Keratinocyte (primary cell): ENCODE measurements around the gene TMEM169.

Experiments
- EZH2 ChIP-seq: IDR thresholded peaks from one replicate; pipeline ENCODE4 v1.6.1; 2012; ENCODE audit warnings: inconsistent platforms, mild to moderate bottlenecking, low read length, moderate library complexity
- TF ChIP-seq, protein P1 (sequence below), 3 experiments: IDR thresholded peaks in 1 of 3; conservative IDR thresholded peaks in 1 of 3; optimal IDR thresholded peaks in 1 of 3; 2 replicates in 2 of 3; 3 replicates in 1 of 3; pipeline versions ENCODE3 to v1.5.1; 2011; ENCODE audit warnings: low read length in 3 of 3, mild to moderate bottlenecking in 3 of 3, moderate library complexity in 2 of 3, control low read depth in 1 of 3, inconsistent platforms in 1 of 3; ENCODE audit not compliant: insufficient read depth in 2 of 3; ENCODE audit errors: extremely low read depth in 1 of 3

DNA sequence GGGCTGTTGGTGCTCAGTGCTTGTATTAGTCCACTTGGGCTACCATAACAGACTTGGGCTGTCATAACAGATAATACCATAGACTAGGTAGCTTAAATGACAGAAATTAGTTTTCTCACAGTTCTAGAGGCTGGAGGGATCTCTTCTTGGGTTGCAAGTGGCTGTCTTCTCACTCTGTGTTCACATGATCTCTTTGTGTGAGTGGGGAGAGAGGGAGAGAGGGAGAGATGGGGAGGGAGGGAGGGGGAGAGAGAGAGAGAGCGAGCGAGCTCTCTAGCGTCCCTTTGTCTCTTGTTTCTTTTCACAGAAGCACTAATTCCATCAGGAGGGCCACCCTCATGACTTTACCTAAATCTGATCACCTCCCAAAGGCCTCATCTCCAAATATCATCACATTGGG, 23.0 kb downstream of the TMEM169 start:
- TF ChIP-seq, protein P1, sequence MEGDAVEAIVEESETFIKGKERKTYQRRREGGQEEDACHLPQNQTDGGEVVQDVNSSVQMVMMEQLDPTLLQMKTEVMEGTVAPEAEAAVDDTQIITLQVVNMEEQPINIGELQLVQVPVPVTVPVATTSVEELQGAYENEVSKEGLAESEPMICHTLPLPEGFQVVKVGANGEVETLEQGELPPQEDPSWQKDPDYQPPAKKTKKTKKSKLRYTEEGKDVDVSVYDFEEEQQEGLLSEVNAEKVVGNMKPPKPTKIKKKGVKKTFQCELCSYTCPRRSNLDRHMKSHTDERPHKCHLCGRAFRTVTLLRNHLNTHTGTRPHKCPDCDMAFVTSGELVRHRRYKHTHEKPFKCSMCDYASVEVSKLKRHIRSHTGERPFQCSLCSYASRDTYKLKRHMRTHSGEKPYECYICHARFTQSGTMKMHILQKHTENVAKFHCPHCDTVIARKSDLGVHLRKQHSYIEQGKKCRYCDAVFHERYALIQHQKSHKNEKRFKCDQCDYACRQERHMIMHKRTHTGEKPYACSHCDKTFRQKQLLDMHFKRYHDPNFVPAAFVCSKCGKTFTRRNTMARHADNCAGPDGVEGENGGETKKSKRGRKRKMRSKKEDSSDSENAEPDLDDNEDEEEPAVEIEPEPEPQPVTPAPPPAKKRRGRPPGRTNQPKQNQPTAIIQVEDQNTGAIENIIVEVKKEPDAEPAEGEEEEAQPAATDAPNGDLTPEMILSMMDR (optimal IDR thresholded peaks at IDR 0.05 in 1 of 3, IDR thresholded peaks at IDR 0.05 in 1 of 3, conservative IDR thresholded peaks at IDR 0.05 in 1 of 3; ENCODE audit: extremely low read depth in 1 of 3, insufficient read depth in 2 of 3, low read length in 3 of 3) = no peak
- no peak for TF ChIP-seq EZH2
